ENCODE measurements around the gene ADGB. TPM values are rescaled to one million over a fixed set of nuclear protein-coding genes. Genes with fewer than 3 reads are reported as not detected.

ADGB gene
- total RNA-seq, 1 experiment from 2014 or later, result not detected

GRCh38 chr6:146587459-146587858 lies 11.3 kb upstream of the ADGB start:
- Histone ChIP-seq H3K4me2 (ENCODE audit: low read length) (no peak overlapping the region), H3K36me3 (ENCODE audit: control insufficient read depth in 1 of 2, insufficient read depth in 2 of 2, low read length in 2 of 2) (no peaks in the 10 kb centered on the region), H4K20me1 (ENCODE audit: insufficient read depth) (no peaks in the 10 kb centered on the region), H3K4me3 (replicated peaks in 1 of 2; ENCODE audit: low read depth in 1 of 2, low read length in 2 of 2) (no peak overlapping the region), H3K9me2 (ENCODE audit: insufficient read depth) (no peaks in the 10 kb centered on the region), H3K79me2 (ENCODE audit: insufficient read depth, low read length) (no peaks in the 10 kb centered on the region), H3K27me3 (ENCODE audit: insufficient read depth, low read length) (no peaks in the 10 kb centered on the region), H3K9ac (ENCODE audit: low read length) (no peak overlapping the region), H2AFZ (ENCODE audit: low read depth, low read length, poor library complexity, severe bottlenecking) (no peak overlapping the region), H3K4me1 (ENCODE audit: control insufficient read depth in 1 of 2, insufficient read depth in 2 of 2, low read length in 2 of 2) (no peaks in the 10 kb centered on the region), H3K9me3 (ENCODE audit: control insufficient read depth in 1 of 2, insufficient read depth in 1 of 2, low read depth in 1 of 2, low read length in 2 of 2) (no peaks in the 10 kb centered on the region), H3K27ac (ENCODE audit: low read depth, low read length) (no peak overlapping the region)
- DNase-seq (ENCODE audit: low read depth, low spot score) (no peak), ATAC-seq (no peak)
- CTCF ChIA-PET, result no interaction called here
- intact Hi-C loops (cut with micrococcal nuclease), result no loop called here
- no TSS peak for BruUV-seq (replicated peaks)
- TF ChIP-seq ATF3 (IDR thresholded peaks at IDR 0.05) (no peak), TCF7L2 (IDR thresholded peaks at IDR 0.05; ENCODE audit: borderline replicate concordance, extremely low read depth, insufficient read depth, insufficient read length) (no peak), CTCF (IDR thresholded peaks at IDR 0.05 in 2 of 3, conservative IDR thresholded peaks at IDR 0.05 in 1 of 3; ENCODE audit: borderline replicate concordance in 1 of 3, insufficient read depth in 1 of 3, low read depth in 2 of 3, low read length in 2 of 3) (no peak), CEBPB (IDR thresholded peaks at IDR 0.05; ENCODE audit: low read depth) (no peak), YY1 (IDR thresholded peaks at IDR 0.05; ENCODE audit: extremely low read depth, insufficient replicate concordance, low read depth, low read length) (no peak), ZFX (IDR thresholded peaks at IDR 0.05) (no peak), SP1 (IDR thresholded peaks at IDR 0.05; ENCODE audit: low read depth) (no peak), REST (IDR thresholded peaks at IDR 0.05; ENCODE audit: low read depth) (no peak), POLR2A (IDR thresholded peaks at IDR 0.05; ENCODE audit: borderline replicate concordance, extremely low read depth, insufficient read depth, insufficient read length) (no peak), ZNF274 (IDR thresholded peaks at IDR 0.05; ENCODE audit: low read depth, low read length) (no peak), MAX (IDR thresholded peaks at IDR 0.05) (no peak), ELF1 (IDR thresholded peaks at IDR 0.05; ENCODE audit: borderline replicate concordance, low read depth) (no peak), EGR1 (IDR thresholded peaks at IDR 0.05; ENCODE audit: low read depth) (no peak), CBX3 (IDR thresholded peaks at IDR 0.05; ENCODE audit: low read depth) (no peak), ZBTB33 (IDR thresholded peaks at IDR 0.05; ENCODE audit: extremely low read depth, insufficient replicate concordance, low read length) (no peak), SRF (IDR thresholded peaks at IDR 0.05; ENCODE audit: low read depth) (no peak), RAD21 (IDR thresholded peaks at IDR 0.05; ENCODE audit: low read depth) (no peak), EZH2 (IDR thresholded peaks at IDR 0.05) (no peak)
- RAD21 ChIA-PET (ENCODE audit: low non-redundant PET in 1 of 2, low total read pairs in 2 of 2, uncharacterized antibody in 2 of 2, unreplicated experiment in 2 of 2), result no interaction called here
- POLR2A ChIA-PET, result no interaction called here

Measured in HCT116 (cell line).